Hair follicular keratinocyte (primary cell): ENCODE measurements around the gene PARK7. TPM values are rescaled to one million over a fixed set of nuclear protein-coding genes. Genes with fewer than 3 reads are reported as not detected.

ENCODE experiments used
- total RNA-seq: library from RNA; depleted of rRNA; stranded (reverse); fragments of >200 nt; gene quantifications from 2 replicates; pipeline ENCODE4 v1.2.3, GENCODE V29; 2015

PARK7 gene
- total RNA-seq: 287 and 365 TPM in 2 replicates

GRCh38 chr1:7961216-7962013 lies at the start of gene PARK7:
PARK7 (plus strand) TSS chr1:7961711; CDS start chr1:7962786, 1,075 bp downstream.

GRCh38 chr1:7940745-7941436 lies 20.6 kb upstream of the PARK7 start, which contains the start of gene TNFRSF9:
TNFRSF9 (minus strand) TSS chr1:7940839; CDS start chr1:7939994, 845 bp downstream.

GRCh38 chr1:8026153-8026975 lies 64.9 kb downstream of the PARK7 start, which contains the start of gene ERRFI1:
ERRFI1 (minus strand) TSS chr1:8026309; CDS start chr1:8015619, 10,690 bp downstream.

Other genes with a start within 250 kb of the PARK7 start
- gene VAMP3, start 190.4 kb upstream of the PARK7 start, total RNA-seq: 99.3 and 121 TPM in 2 replicates
- gene PER3, start 177.4 kb upstream of the PARK7 start, total RNA-seq: 4.4 and 5.8 TPM in 2 replicates
- gene UTS2, start 108.6 kb upstream of the PARK7 start, total RNA-seq: not detected in 2 replicates
- gene TNFRSF9, start 20.9 kb upstream of the PARK7 start, total RNA-seq: 0.16 TPM in 1 of 2 replicates, not detected in the other
- 53.1 and 148 TPM in 2 replicates for gene ERRFI1, start 64.6 kb downstream of the PARK7 start, total RNA-seq